Measurements from ENCODE around the gene CD274.
"Not testable (repeated sequence)": the region's sequence is repeated elsewhere in the genome, so short reads cannot be mapped to it uniquely, and the experiment has no call there.

CD274 gene

GRCh38 chr9:5466766-5467165, 16.4 kb downstream of the CD274 start:
- no peak for DNase-seq (ENCODE audit: low read depth in 2 of 2)

GRCh38 chr9:5468850-5469249, 18.5 kb downstream of the CD274 start:
- no peak for DNase-seq (ENCODE audit: low read depth in 2 of 2)

- DNase-seq (ENCODE audit: low read depth in 2 of 2), result no peak
Observed at GRCh38 chr9:5470122-5470521, 19.8 kb downstream of the CD274 start.

- DNase-seq (ENCODE audit: low read depth in 2 of 2), result no peak
Observed at GRCh38 chr9:5470816-5471215, 20.5 kb downstream of the CD274 start.

- DNase-seq (ENCODE audit: low read depth in 2 of 2), result not testable (repeated sequence)
Observed at GRCh38 chr9:5475611-5476010, 25.3 kb downstream of the CD274 start.

- no peak for DNase-seq (ENCODE audit: low read depth in 2 of 2)
Observed at GRCh38 chr9:5478206-5478605, 27.9 kb downstream of the CD274 start.

GRCh38 chr9:5479994-5480694, 29.8 kb downstream of the CD274 start:
- no peak for DNase-seq (ENCODE audit: low read depth in 2 of 2)

- no peak for DNase-seq (ENCODE audit: low read depth in 2 of 2)
Observed at GRCh38 chr9:5480919-5481318, 30.6 kb downstream of the CD274 start.

- no peak for DNase-seq (ENCODE audit: low read depth in 2 of 2)
Observed at GRCh38 chr9:5481322-5482040, 31.1 kb downstream of the CD274 start.

- no peak for DNase-seq (ENCODE audit: low read depth in 2 of 2)
Observed at GRCh38 chr9:5482194-5482593, 31.9 kb downstream of the CD274 start.

GRCh38 chr9:5483306-5483705, 33.0 kb downstream of the CD274 start:
- no peak for DNase-seq (ENCODE audit: low read depth in 2 of 2)

GRCh38 chr9:5485378-5486085, 35.2 kb downstream of the CD274 start:
- DNase-seq (ENCODE audit: low read depth in 2 of 2), result no peak

- DNase-seq (ENCODE audit: low read depth in 2 of 2), result no peak
Observed at GRCh38 chr9:5486988-5487387, 36.6 kb downstream of the CD274 start.

GRCh38 chr9:5488221-5489008, 38.1 kb downstream of the CD274 start:
- no peak for DNase-seq (ENCODE audit: low read depth in 2 of 2)

GRCh38 chr9:5489630-5490490, 39.5 kb downstream of the CD274 start:
- DNase-seq (ENCODE audit: low read depth in 2 of 2), result no peak

- no peak for DNase-seq (ENCODE audit: low read depth in 2 of 2)
Observed at GRCh38 chr9:5492965-5493678, 42.8 kb downstream of the CD274 start.

GRCh38 chr9:5493679-5494511, 43.6 kb downstream of the CD274 start:
- DNase-seq (ENCODE audit: low read depth in 2 of 2), result no peak

- not testable (repeated sequence) for DNase-seq (ENCODE audit: low read depth in 2 of 2)
Observed at GRCh38 chr9:5494765-5495164, 44.4 kb downstream of the CD274 start.

- DNase-seq (ENCODE audit: low read depth in 2 of 2), result no peak
Observed at GRCh38 chr9:5499157-5499556, 48.8 kb downstream of the CD274 start.
